Measurements from ENCODE around the gene LCP2.

GRCh38 chr5:170288151-170288550, 9.4 kb downstream of the LCP2 start:
- no peak for TF ChIP-seq CTCF (IDR thresholded peaks at IDR 0.05; ENCODE audit: poor library complexity)
- TF ChIP-seq EZH2 (IDR thresholded peaks at IDR 0.05; ENCODE audit: borderline replicate concordance) = no peak
- TF ChIP-seq EZH2phosphoT487 (IDR thresholded peaks at IDR 0.05; ENCODE audit: low read depth, severe bottlenecking, unreplicated experiment) = no peak

All from hepatocyte (in vitro differentiated cells).